Fibroblast of the conjunctiva (primary cell): ENCODE results near the gene DCLK1.

Experiments used
- DNase-seq: peaks from one replicate; pipeline ENCODE4 v3.0.0-alpha.2; 2010; ENCODE audit warnings: low read depth

Gene DCLK1

GRCh38 chr13:36131222-36131930 is at the start of gene DCLK1:
Gene DCLK1, minus strand, starts transcription at chr13:36131382.
- DNase-seq: peak; percentile 51

GRCh38 chr13:36175621-36176020 is 44.4 kb upstream of the DCLK1 start:
- DNase-seq: no peak

- no peak for DNase-seq
Observed at GRCh38 chr13:36174923-36175322, 43.7 kb upstream of the DCLK1 start.

GRCh38 chr13:36173571-36174322 is 42.6 kb upstream of the DCLK1 start:
- no peak for DNase-seq

- peak; percentile 52 for DNase-seq
Observed at GRCh38 chr13:36166046-36166445, 34.9 kb upstream of the DCLK1 start.

GRCh38 chr13:36163809-36164308 is 32.7 kb upstream of the DCLK1 start:
- peak; percentile 93 for DNase-seq

- DNase-seq: no peak
Observed at GRCh38 chr13:36163286-36163685, 32.1 kb upstream of the DCLK1 start.

- DNase-seq: no peak
Observed at GRCh38 chr13:36160297-36160696, 29.1 kb upstream of the DCLK1 start.

GRCh38 chr13:36158611-36159010 is 27.4 kb upstream of the DCLK1 start:
- DNase-seq: no peak

- DNase-seq: no peak
Observed at GRCh38 chr13:36157480-36157879, 26.3 kb upstream of the DCLK1 start.

GRCh38 chr13:36154567-36155291 is 23.5 kb upstream of the DCLK1 start:
- DNase-seq: no peak

GRCh38 chr13:36151591-36151990 is 20.4 kb upstream of the DCLK1 start:
- DNase-seq: no peak

GRCh38 chr13:36148446-36148845 is 17.3 kb upstream of the DCLK1 start:
- DNase-seq: no peak

GRCh38 chr13:36147330-36147729 is 16.1 kb upstream of the DCLK1 start:
- no peak for DNase-seq

- DNase-seq: no peak
Observed at GRCh38 chr13:36146511-36147269, 15.5 kb upstream of the DCLK1 start.

- DNase-seq: no peak
Observed at GRCh38 chr13:36143738-36144137, 12.6 kb upstream of the DCLK1 start.

GRCh38 chr13:36142735-36143134 is 11.6 kb upstream of the DCLK1 start:
- no peak for DNase-seq

- no peak for DNase-seq
Observed at GRCh38 chr13:36135876-36136275, 4.7 kb upstream of the DCLK1 start.

- DNase-seq: no peak
Observed at GRCh38 chr13:36134632-36135031, 3.5 kb upstream of the DCLK1 start.

GRCh38 chr13:36133950-36134626 is 2.9 kb upstream of the DCLK1 start:
- DNase-seq: no peak

- DNase-seq: no peak
Observed at GRCh38 chr13:36132376-36132775, 1.2 kb upstream of the DCLK1 start.
